H1 (cell line): ENCODE data around the gene SMAP1. TPM values are rescaled to one million over a fixed set of nuclear protein-coding genes. Genes with fewer than 3 reads are reported as not detected.
"Not testable (repeated sequence)": the region's sequence is repeated elsewhere in the genome, so short reads cannot be mapped to it uniquely, and the experiment has no call there.

Experiments used
- CTCF ChIA-PET: fragments of 300-600 bp; sonication (Branson Sonifier 250); formaldehyde crosslinking; loops from one replicate; lab custom pipeline; 2021; ENCODE audit not compliant: partially characterized antibody; lab: Charles Lee
- POLR2A ChIA-PET: fragments of 300-600 bp; sonication (Branson Sonifier 250); formaldehyde crosslinking; loops from one replicate; lab custom pipeline; 2021; ENCODE audit warnings: inconsistent platforms; ENCODE audit not compliant: partially characterized antibody; lab: Charles Lee
- DNase-seq, 2 experiments: peaks; one replicate each; pipeline versions ENCODE4 v3.0.0 to v3.0.0-alpha.2; 2010 to 2022; ENCODE audit warnings: low spot score in 2 of 2, low read depth in 1 of 2, mixed read lengths in 1 of 2
- FAIRE-seq: peaks from 2 replicates; lab custom pipeline; 2011; peaks lifted over from hg19 to GRCh38; lab: Jason Lieb, UNC
- H2AFZ ChIP-seq: 2 replicates; pipeline ENCODE4 v1.8.1; 2012; ENCODE audit warnings: low read length, inconsistent platforms
- H2AK5ac ChIP-seq: 2 replicates; pipeline ENCODE4 v1.6.1; 2013; ENCODE audit warnings: low read depth, low read length
- H2BK120ac ChIP-seq: replicated peaks from 2 replicates; pipeline ENCODE3; 2013; ENCODE audit warnings: low read depth, low read length, inconsistent platforms
- H2BK12ac ChIP-seq: 2 replicates; pipeline ENCODE4 v1.6.1; 2013; ENCODE audit warnings: low read depth, low read length
- H2BK15ac ChIP-seq: 2 replicates; pipeline ENCODE4 v1.6.1; 2013; ENCODE audit warnings: low read length
- H2BK20ac ChIP-seq: 2 replicates; pipeline ENCODE4 v1.6.1; 2013; ENCODE audit warnings: low read length
- H2BK5ac ChIP-seq: 2 replicates; pipeline ENCODE4 v1.6.1; 2013; ENCODE audit warnings: low read depth, low read length
- H3K14ac ChIP-seq: 2 replicates; pipeline ENCODE4 v1.6.1; 2013; ENCODE audit warnings: inconsistent platforms; ENCODE audit not compliant: insufficient read length
- H3K18ac ChIP-seq: 2 replicates; pipeline ENCODE4 v1.6.1; 2013; ENCODE audit warnings: low read length; ENCODE audit errors: extremely low read depth
- H3K23ac ChIP-seq: 2 replicates; pipeline ENCODE4 v1.6.1; 2013; ENCODE audit warnings: inconsistent platforms; ENCODE audit not compliant: insufficient read length
- H3K23me2 ChIP-seq: 2 replicates; pipeline ENCODE4 v1.6.1; 2013; ENCODE audit warnings: low read depth, low read length
- H3K27ac ChIP-seq: 2 replicates; pipeline ENCODE4 v1.6.1; 2011; ENCODE audit warnings: low read depth, low read length, inconsistent platforms
- H3K27me3 ChIP-seq, 4 experiments: replicated peaks in 1 of 4; 1 replicate in 1 of 4; 2 replicates in 3 of 4; pipeline versions ENCODE4 v1.6.1 to v1.8.1; 2011 to 2013; ENCODE audit warnings: low read length in 3 of 4, mild to moderate bottlenecking in 3 of 4, inconsistent platforms in 2 of 4, mixed read lengths in 2 of 4, moderate library complexity in 1 of 4; ENCODE audit not compliant: control insufficient read depth in 3 of 4, insufficient read depth in 3 of 4; ENCODE audit errors: extremely low read depth in 1 of 4
- H3K36me3 ChIP-seq, 4 experiments: 2 replicates each; pipeline versions ENCODE4 v1.6.1 to v1.8.1; 2011 to 2013; ENCODE audit warnings: mild to moderate bottlenecking in 4 of 4, low read length in 3 of 4, moderate library complexity in 2 of 4, control low read depth in 1 of 4, inconsistent platforms in 1 of 4; ENCODE audit not compliant: insufficient read depth in 4 of 4, control insufficient read depth in 2 of 4
- H3K4ac ChIP-seq: replicated peaks from 2 replicates; pipeline ENCODE3; 2013; ENCODE audit warnings: low read length, low read depth, mixed read lengths, inconsistent platforms; ENCODE audit not compliant: insufficient read length
- H3K4me1 ChIP-seq, 4 experiments: replicated peaks in 1 of 4; 1 replicate in 1 of 4; 2 replicates in 3 of 4; pipeline versions ENCODE4 v1.6.1 to v1.8.1; 2011 to 2013; ENCODE audit warnings: low read length in 3 of 4, inconsistent platforms in 2 of 4, mixed read lengths in 1 of 4; ENCODE audit not compliant: insufficient read depth in 4 of 4, control insufficient read depth in 3 of 4
- H3K4me2 ChIP-seq, 2 experiments: 2 replicates each; pipeline versions ENCODE4 v1.6.1 to v1.8.1; 2011 to 2013; ENCODE audit warnings: low read depth in 2 of 2, low read length in 2 of 2, control low read depth in 1 of 2, inconsistent platforms in 1 of 2, mild to moderate bottlenecking in 1 of 2; ENCODE audit not compliant: insufficient read depth in 1 of 2
- H3K4me3 ChIP-seq, 4 experiments: fragments of 200-600, 300-600 bp in 1 of 4; sonication (generic), shearing (Covaris generic), sonication (Bioruptor Twin) in 1 of 4; 2 replicates each; pipeline versions ENCODE4 v1.5.1 to v1.8.1; 2011 to 2016; ENCODE audit warnings: low read length in 4 of 4, low read depth in 3 of 4, control low read depth in 2 of 4, inconsistent platforms in 2 of 4, mild to moderate bottlenecking in 2 of 4, mixed read lengths in 1 of 4, moderate library complexity in 1 of 4; ENCODE audit not compliant: insufficient read depth in 2 of 4; ENCODE audit errors: extremely low read depth in 1 of 4
- H3K56ac ChIP-seq: replicated peaks from 2 replicates; pipeline ENCODE3; 2013; ENCODE audit warnings: low read depth, mild to moderate bottlenecking, mixed read lengths, low read length, inconsistent platforms; ENCODE audit not compliant: insufficient read length
- H3K79me1 ChIP-seq: 2 replicates; pipeline ENCODE4 v1.6.1; 2013; ENCODE audit warnings: low read depth, low read length, control low read depth
- H3K79me2 ChIP-seq, 2 experiments: 2 replicates each; pipeline versions ENCODE4 v1.6.1 to v1.8.1; 2012 to 2013; ENCODE audit warnings: low read length in 2 of 2, mild to moderate bottlenecking in 2 of 2, inconsistent platforms in 1 of 2; ENCODE audit not compliant: insufficient read depth in 2 of 2, control insufficient read depth in 1 of 2
- H3K9ac ChIP-seq, 4 experiments: replicated peaks in 1 of 4; 1 replicate in 1 of 4; 2 replicates in 3 of 4; pipeline versions ENCODE4 v1.6.1 to v1.8.1; 2011 to 2013; ENCODE audit warnings: low read depth in 3 of 4, low read length in 3 of 4, control low read depth in 2 of 4, mild to moderate bottlenecking in 2 of 4, moderate library complexity in 2 of 4, inconsistent platforms in 1 of 4; ENCODE audit errors: extremely low read depth in 1 of 4
- H3K9me3 ChIP-seq, 2 experiments: 2 replicates each; pipeline versions ENCODE4 v1.6.1 to v1.8.1; 2012 to 2013; ENCODE audit warnings: mild to moderate bottlenecking in 2 of 2, moderate library complexity in 2 of 2, control low read depth in 1 of 2, inconsistent platforms in 1 of 2, low read depth in 1 of 2, low read length in 1 of 2, mixed read lengths in 1 of 2; ENCODE audit not compliant: insufficient read depth in 2 of 2
- H4K20me1 ChIP-seq, 2 experiments: replicated peaks in 1 of 2; 2 replicates each; pipeline versions ENCODE3 to v1.8.1; 2011 to 2013; ENCODE audit warnings: inconsistent platforms in 2 of 2, low read length in 2 of 2, mild to moderate bottlenecking in 1 of 2; ENCODE audit not compliant: insufficient read depth in 2 of 2, control insufficient read depth in 1 of 2
- H4K5ac ChIP-seq: 2 replicates; pipeline ENCODE4 v1.6.1; 2013; ENCODE audit warnings: low read length, low read depth, mixed read lengths, inconsistent platforms; ENCODE audit not compliant: insufficient read length
- H4K8ac ChIP-seq: 2 replicates; pipeline ENCODE4 v1.8.0; 2013; ENCODE audit warnings: mild to moderate bottlenecking, moderate library complexity, low read length, inconsistent platforms; ENCODE audit not compliant: insufficient read depth; ENCODE audit errors: extremely low read depth
- H4K91ac ChIP-seq: replicated peaks from 2 replicates; pipeline ENCODE3; 2013; ENCODE audit warnings: low read length, mixed read lengths, inconsistent platforms; ENCODE audit not compliant: insufficient read length
- WGBS, 2 experiments: shearing (Covaris generic) in 1 of 2; methylation state at CpG; one replicate each; pipeline versions ENCODE4 v1.1.6 to v1.1.7; 2013 to 2015; ENCODE audit warnings: low lambda C conversion rate in 2 of 2, mixed read lengths in 2 of 2, inconsistent platforms in 1 of 2, low coverage in 1 of 2, missing lambda C conversion rate in 1 of 2; ENCODE audit not compliant: insufficient replicate concordance in 2 of 2, insufficient coverage in 1 of 2, insufficient read length in 1 of 2; ENCODE audit errors: extremely low coverage in 1 of 2, missing lambda C conversion rate in 1 of 2; 5-methylcytosine and 5-hydroxymethylcytosine counted together
- polyA plus RNA-seq, 7 experiments: library from polyadenylated mRNA; depleted of rRNA in 3 of 7; stranded (reverse) in 5 of 7; unstranded in 2 of 7; fragments of >200 nt in 5 of 7; fragments of 200-250 nt in 2 of 7; gene quantifications; 1 replicate in 5 of 7; 2 replicates in 1 of 7; 4 replicates in 1 of 7; pipeline versions ENCODE4 v1.2.1 to v1.2.3, GENCODE V29; 2011 to 2013; ENCODE audit warnings: missing spikeins in 2 of 7, mixed read lengths in 2 of 7
- total RNA-seq: library from RNA; stranded (reverse); fragmentation: NEBNext Ultra II Directional; extraction: Animal tissue kit (Norgen Biotek cat#: 25700); gene quantifications from 2 replicates; pipeline ENCODE4 v1.2.1, GENCODE V29; 2021

The SMAP1 gene
- total and polyA plus RNA-seq, 2 of the 8 experiments (the other 6 are each of a cell fraction or from before 2014, with no cell fraction given): 18.8 to 32.4 TPM

DNA sequence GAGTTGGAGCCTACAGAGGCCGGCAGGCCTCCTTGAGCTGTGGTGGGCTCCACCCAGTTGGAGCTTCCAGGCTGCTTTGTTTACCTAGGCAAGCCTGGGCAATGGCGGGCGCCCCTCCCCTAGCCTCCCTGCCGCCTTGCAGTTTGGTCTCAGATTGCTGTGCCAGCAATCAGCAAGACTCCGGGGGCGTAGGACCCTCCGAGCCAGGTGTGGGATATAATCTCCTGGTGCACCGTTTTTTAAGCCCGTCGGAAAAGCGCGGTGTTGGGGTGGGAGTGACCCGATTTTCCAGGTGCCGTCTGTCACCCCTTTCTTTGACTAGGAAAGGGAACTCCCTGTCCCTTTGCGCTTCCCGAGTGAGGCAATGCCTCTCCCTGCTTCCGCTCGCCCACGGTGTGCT is 103.7 kb downstream of the SMAP1 start:
- H2BK5ac ChIP-seq, H3K4me1 ChIP-seq, H3K36me3 ChIP-seq, H3K4me3 ChIP-seq, H3K9me3 ChIP-seq, H3K23me2 ChIP-seq, H4K5ac ChIP-seq, H3K4me2 ChIP-seq, H3K79me2 ChIP-seq, DNase-seq, POLR2A ChIA-PET, H3K79me1 ChIP-seq, H3K23ac ChIP-seq, H3K14ac ChIP-seq, H4K20me1 ChIP-seq, H3K18ac ChIP-seq, H3K27ac ChIP-seq, FAIRE-seq, H2BK120ac ChIP-seq, CTCF ChIA-PET, H3K4ac ChIP-seq, H3K27me3 ChIP-seq, H2BK12ac ChIP-seq, H2BK15ac ChIP-seq, H2AFZ ChIP-seq, H4K91ac ChIP-seq, H2AK5ac ChIP-seq, H2BK20ac ChIP-seq, H3K9ac ChIP-seq, H4K8ac ChIP-seq, H3K56ac ChIP-seq: not testable (repeated sequence)
- 91% methylated on average over 15 of the region's 19 CpGs; no CpG with 5 or more reads in 1 of the 2 experiments for WGBS, 2 experiments
